ENCODE data around the gene GNAO1.

GRCh38 chr16:56295059-56295665 is 103.9 kb downstream of the GNAO1 start:
- TF ChIP-seq, protein P1, sequence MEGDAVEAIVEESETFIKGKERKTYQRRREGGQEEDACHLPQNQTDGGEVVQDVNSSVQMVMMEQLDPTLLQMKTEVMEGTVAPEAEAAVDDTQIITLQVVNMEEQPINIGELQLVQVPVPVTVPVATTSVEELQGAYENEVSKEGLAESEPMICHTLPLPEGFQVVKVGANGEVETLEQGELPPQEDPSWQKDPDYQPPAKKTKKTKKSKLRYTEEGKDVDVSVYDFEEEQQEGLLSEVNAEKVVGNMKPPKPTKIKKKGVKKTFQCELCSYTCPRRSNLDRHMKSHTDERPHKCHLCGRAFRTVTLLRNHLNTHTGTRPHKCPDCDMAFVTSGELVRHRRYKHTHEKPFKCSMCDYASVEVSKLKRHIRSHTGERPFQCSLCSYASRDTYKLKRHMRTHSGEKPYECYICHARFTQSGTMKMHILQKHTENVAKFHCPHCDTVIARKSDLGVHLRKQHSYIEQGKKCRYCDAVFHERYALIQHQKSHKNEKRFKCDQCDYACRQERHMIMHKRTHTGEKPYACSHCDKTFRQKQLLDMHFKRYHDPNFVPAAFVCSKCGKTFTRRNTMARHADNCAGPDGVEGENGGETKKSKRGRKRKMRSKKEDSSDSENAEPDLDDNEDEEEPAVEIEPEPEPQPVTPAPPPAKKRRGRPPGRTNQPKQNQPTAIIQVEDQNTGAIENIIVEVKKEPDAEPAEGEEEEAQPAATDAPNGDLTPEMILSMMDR (IDR thresholded peaks at IDR 0.05): no peak
- TF ChIP-seq POLR2A (IDR thresholded peaks at IDR 0.05): no peak
